MM.1S (cell line): ENCODE results near the gene CLMN.

Experiments
- EZH2 ChIP-seq: fragments of 300-600 bp; sonication (generic); optimal IDR thresholded peaks from 2 replicates; pipeline ENCODE3; 2017; ENCODE audit warnings: low read depth, mild to moderate bottlenecking, antibody characterized with exemption, low read length, mixed read lengths
- EZH2phosphoT487 ChIP-seq: fragments of 300-600 bp; sonication (generic); IDR thresholded peaks from 2 replicates; pipeline ENCODE4 v1.6.1; 2018; ENCODE audit warnings: antibody characterized with exemption, low read length
- TF ChIP-seq, protein P1 (sequence below): fragments of 300-600 bp; sonication (generic); IDR thresholded peaks from 2 replicates; pipeline ENCODE4 v1.5.1; 2016; ENCODE audit warnings: antibody characterized with exemption, low read length, mixed read lengths

- TF ChIP-seq, protein P1, sequence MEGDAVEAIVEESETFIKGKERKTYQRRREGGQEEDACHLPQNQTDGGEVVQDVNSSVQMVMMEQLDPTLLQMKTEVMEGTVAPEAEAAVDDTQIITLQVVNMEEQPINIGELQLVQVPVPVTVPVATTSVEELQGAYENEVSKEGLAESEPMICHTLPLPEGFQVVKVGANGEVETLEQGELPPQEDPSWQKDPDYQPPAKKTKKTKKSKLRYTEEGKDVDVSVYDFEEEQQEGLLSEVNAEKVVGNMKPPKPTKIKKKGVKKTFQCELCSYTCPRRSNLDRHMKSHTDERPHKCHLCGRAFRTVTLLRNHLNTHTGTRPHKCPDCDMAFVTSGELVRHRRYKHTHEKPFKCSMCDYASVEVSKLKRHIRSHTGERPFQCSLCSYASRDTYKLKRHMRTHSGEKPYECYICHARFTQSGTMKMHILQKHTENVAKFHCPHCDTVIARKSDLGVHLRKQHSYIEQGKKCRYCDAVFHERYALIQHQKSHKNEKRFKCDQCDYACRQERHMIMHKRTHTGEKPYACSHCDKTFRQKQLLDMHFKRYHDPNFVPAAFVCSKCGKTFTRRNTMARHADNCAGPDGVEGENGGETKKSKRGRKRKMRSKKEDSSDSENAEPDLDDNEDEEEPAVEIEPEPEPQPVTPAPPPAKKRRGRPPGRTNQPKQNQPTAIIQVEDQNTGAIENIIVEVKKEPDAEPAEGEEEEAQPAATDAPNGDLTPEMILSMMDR, result no peak
- TF ChIP-seq EZH2 (no peak), EZH2phosphoT487 (no peak)
Measured at GRCh38 chr14:95233702-95234241, 85.9 kb downstream of the CLMN start.
